ENCODE results near the gene ENTR1.

Gene ENTR1

DNA sequence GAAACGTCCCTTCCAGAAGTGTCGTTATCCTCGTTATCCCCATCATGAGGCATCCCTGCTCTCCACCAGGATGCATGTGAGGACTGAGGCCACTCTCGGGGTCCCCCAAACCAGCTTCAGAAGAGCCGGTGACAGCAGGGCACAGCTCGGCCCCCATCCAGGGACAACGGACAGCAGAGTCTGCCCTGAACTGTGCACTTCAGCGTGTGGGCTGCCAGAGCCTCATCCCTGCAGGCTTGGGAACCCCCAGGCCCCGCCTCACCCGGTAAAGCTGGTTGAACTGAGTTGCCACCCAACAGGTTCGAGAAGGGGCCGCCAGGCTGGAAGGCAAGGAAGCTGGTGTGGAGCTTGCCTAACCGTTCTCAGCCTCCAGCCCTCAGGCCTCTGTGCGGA lies 36.2 kb downstream of the ENTR1 start:
- DNase-seq: no peak

DNA sequence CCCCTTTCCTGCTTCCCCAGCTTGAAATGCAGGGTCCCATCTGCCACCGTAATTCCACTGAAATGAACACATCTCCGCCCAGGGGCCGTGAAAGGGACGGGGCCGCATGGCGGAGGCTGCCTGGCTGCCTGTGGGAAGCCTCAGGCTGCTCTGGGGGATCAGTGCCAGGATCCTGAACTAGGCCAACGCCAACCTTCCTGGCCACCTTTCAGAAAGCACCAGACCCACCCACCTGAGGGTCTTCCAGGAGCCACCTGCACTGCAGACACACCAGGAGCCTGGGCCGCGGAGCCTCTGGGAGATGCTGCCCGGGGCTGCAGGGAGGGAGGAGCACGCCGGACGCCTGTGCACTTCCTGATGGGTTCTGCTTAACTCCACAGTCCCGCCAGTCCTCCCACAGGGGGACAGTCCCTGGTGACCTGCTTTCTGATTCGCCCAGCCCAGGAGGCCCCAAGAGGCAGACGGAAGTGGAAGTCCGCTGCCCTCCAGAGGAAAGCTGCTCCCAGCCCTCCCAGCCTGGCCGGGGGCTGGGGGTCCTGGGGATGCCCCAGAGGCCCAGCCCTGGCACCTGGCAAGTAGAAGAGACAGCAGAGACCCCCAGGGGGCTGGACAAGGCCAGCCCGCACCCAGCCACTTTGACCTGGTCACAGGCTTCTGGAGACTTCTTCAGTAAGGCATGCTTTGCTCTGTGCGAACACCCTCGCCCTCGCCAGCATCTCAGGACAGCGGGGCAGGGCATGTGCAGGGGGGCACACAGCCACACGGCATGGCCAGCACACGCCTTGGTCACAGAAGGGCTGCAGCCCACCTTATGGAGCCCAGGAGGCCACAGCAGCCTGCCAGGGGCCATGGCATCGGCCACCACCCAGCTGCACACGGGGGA lies 36.9 kb downstream of the ENTR1 start, which contains the start of gene CARD9:
Gene CARD9 (minus strand): TSS at position 370 of the 883 bp plus-strand sequence. CDS start 1,591 bp downstream, outside the sequence.
- DNase-seq: no peak

DNA sequence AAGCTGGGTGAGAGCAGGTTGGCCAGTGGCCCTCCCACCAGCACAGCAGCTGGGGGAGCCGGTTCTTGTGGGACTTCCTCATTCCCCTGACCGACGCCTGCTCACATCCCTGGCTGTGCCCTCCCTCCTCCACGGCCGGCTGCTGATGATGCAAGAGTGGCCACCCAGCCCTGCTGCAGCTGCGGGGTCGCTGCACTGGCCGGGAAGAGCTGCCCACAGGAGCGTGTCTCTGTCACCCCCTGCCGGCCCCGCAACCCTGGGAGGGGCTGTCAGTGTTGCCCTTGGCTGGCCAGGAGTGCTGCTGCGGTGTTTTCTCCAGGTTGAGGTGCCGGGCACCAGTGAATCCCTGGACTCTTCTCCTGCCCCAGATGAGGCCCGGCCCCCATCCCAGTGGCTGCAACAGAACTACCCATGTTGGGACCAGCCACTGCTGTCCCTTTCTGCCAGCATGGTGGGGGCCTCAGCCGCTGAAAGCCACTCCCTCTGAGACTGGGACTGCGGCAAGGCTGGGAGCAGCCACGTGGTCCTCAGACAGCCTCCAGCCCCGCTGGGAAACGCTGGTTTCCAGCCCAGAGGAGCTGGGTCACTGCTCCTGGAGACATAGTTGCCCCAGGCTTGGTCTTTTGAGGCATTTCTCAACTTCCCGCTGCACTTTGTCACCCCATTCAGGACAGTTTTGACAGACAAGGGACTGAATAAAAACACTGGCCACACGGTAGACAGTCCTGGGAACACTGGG lies 37.7 kb downstream of the ENTR1 start:
- DNase-seq: no peak

DNA sequence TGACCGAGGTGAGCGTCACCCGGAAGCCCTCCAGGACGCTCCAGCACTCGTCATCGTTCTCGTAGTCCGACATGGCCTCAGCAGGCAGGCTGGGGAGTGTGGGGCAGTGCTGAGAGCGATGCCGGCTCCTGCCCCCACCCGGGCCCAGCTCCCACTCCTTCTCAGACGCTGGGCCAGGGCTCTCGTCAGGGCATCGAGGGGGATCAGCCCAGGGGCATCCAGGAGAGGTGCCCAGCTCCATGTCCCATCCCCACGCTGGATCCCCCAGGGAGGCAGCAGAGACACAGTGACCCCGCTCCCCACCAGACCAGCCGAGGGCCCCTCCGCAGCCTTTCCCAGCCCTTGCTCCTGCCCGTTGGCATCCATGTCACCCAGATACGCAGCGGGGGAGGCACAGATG lies 38.4 kb downstream of the ENTR1 start:
- DNase-seq: no peak

DNA sequence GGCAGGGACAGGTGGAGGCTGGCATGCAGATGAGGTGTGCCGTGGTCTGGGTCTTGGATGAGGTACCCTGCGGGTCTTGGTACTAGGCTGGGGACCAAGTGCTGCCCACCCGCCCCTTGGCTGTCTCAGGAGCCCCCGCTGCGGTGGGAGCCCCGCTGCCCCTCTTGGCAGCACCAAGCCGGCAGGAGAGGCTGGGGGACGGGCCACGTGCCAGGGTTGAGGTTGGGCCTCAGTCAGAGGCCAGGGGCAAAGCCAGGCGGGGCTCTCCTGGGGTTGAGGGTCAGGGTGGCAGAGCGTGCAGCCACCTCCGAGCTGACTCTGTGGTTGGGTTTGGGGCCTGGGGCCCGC lies 38.9 kb downstream of the ENTR1 start:
- no peak for DNase-seq

DNA sequence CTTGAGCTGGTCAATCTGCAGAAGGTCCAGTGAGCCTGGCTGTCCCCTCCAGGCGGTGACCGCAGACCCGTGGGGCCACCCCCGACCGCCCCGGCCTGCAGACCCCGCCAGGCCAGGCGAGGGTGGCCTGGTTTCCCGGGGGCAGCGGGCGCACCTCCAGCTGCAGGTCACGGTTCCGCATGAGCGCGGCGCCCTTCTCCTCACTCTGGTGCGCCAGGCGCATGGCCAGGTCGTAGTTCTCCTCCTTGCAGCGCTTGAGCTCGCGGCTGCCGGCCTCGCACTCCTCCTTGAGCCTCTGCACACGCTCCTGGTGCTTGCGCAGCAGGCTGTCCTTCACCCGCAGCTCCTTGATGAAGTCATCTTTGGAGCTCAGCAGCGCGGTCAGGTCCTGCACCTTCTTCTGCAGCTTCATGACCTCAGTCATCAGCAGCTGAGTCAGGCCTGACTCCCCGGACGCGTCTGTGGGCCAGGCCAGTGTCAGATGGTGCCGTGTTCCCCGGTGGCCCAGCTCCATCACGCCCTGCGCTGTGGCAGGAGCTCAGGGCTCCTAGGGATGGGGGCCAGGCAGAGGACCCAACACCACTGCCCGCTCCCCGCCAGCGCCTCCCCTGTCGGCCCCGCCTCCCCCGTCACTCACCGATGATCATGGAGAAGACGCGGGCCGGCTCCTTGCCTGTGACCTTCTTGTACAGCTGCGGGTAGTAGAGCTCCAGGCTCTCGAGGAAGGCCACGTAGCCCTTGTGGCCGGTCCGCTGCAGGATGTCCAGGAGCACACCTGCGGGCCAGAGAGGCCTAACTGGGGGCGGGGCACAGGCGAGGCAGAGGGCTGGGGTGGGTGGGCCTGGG lies 39.5 kb downstream of the ENTR1 start:
- DNase-seq: no peak

DNA sequence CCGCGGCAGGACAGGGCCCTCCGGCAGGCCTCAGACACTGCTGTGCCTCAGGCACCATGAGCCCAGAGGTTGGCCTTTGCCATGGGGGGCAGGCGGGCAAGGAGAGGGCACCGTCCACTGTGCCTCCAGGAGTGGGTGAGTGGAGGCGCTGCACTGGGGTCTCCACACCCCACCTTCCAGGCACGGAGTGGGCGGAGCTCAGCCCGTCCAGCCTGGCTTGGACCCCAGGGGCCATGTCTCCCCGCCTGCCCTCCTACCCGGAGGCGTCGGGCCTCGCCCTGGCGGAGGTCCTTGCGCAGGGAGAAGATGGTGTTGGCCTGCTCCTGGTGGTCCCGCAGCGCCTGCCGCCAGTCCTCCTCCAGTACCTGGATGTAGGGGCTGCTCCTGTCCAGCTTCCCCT lies 40.4 kb downstream of the ENTR1 start:
- no peak for DNase-seq

DNA sequence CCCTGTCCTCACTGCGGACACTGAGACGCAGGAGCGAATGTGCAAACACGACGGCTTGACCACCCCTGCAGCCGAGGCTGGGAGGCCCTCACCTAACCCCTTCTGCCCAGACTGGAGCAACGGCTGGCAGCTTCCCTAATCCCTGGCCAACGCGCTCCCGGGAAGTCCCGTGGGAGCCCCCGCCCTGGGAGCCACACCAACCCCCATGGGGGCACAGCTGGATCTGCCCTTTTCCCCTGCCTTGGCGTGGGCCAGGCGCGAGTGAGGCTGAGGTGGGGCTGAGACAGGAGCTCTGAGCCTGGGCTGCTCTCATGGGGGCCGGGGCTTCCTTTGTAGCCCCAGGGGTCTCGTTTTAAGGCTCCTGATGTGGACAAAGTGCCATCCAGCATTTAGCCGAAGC lies 42.2 kb downstream of the ENTR1 start:
- DNase-seq: no peak

DNA sequence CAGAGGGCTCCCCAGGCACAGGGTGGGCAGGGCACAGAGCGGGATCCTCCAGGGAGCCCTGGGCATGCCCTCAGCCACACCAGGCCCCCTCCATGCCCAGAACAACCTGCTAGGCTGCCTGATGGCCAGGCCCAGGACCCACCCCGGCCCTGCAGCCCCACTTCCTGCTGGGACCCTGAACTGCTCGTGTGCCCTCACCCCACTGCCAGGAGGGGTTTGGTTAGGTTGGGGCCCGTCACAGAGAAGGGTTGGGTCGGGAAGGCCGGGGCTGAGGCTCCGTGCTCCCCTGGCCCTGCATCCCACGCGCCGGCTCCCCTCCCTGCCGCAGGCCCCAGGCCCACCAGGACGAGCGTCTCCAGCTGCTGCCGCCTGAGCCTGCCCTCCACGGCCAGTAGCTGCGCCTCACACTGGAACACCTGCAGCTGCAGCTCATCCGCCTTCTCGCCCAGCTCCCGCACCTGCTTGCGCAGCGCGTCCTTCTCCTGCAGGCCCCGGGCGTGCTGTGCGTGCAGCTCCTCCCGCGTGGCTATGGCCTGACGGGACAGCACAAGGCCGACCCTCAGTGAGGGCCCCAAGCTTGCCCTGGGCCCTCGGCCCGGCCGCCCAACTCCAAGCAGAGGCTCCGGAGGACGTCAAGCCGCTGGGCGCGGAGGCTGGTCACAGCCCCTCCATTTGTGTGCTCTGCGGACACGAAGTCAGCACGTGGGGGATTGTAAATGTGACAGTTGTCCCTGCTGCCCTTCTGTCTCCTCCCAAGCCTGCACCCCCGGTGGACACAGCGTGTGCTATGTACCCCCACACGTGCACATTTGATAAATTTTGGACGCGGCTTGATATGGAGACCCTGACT lies 42.9 kb downstream of the ENTR1 start:
- no peak for DNase-seq

DNA sequence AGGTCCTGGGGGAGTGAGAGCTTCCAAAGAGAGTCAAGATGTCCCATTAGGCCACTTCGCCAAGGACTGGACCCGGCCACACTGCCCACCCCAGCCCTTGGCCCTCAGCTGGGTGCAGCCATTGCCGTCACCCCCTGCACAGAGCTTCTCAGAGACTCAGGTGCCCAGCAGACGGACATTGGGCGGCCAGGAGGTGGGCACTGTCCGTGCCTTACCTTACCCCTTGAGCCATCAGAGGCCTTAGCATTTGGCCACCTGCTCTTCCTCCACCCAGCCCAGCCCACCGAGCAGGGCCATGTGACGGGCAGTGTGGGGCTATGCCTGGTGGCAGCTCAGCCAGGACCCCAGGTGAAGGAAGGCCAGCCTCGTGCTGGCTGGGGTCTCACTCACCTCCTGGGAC lies 43.6 kb downstream of the ENTR1 start:
- DNase-seq: no peak

DNA sequence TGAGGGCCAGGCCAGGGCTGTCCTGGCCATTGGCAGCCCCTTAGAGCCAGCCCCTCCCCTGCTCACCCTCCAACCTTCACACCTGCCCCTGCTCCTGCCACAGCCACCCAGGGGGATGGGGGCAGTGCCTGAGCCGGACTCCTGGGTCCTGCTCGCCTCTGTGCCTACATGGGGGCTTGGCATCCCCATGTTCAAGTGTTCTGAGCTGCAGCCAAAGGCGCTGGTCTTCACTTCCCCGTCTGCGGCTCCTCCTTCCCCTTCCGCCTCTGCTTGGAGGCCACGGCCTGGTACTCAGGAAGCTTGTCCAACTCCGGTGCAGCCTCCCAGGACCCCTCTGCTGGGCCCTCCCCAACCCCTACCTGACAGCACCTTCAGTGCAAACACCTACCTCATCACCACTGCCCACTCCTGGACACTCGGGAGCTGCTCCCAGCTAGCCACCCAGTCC lies 44.6 kb downstream of the ENTR1 start:
- DNase-seq: no peak

DNA sequence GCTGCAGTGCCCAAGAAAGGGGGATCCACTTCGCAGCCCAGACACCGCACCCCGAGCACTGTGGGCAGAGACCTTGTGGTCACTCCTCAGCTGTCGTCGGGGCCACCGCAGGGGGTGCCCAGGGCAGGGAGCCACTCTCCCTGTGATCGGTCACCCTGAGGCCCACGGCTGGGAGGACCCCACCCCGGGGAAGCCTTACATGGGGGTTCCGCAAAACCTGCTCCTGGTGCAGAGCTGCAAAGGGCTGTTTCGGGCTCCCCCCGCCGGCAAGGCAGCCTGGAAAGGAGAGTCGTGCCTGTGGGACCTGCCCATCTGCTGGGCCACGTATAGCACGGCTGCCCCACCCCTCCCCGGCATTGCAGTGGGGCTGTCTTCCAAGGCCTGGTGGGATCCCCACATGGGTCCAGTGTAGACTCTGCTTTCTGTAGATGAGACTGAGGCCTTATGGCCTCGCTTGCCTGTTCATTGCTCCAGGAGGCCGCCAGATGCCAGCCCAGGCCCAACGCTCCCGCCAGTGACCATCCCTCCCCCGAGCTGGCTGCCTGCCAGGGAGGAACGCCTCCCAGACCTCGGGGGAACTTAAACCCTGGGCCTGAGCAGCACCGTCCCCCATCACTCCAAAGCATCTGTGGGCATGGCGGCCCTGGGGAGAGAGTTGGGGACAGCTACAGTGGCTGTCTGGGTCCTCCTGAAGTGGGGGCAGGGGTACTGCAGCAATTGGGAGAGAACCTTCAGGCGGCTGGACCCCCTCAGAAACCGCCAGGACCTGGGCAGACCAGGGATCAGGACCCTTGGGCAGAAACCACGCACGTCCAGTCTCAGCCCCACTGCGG lies 45.3 kb downstream of the ENTR1 start:
- DNase-seq: no peak

DNA sequence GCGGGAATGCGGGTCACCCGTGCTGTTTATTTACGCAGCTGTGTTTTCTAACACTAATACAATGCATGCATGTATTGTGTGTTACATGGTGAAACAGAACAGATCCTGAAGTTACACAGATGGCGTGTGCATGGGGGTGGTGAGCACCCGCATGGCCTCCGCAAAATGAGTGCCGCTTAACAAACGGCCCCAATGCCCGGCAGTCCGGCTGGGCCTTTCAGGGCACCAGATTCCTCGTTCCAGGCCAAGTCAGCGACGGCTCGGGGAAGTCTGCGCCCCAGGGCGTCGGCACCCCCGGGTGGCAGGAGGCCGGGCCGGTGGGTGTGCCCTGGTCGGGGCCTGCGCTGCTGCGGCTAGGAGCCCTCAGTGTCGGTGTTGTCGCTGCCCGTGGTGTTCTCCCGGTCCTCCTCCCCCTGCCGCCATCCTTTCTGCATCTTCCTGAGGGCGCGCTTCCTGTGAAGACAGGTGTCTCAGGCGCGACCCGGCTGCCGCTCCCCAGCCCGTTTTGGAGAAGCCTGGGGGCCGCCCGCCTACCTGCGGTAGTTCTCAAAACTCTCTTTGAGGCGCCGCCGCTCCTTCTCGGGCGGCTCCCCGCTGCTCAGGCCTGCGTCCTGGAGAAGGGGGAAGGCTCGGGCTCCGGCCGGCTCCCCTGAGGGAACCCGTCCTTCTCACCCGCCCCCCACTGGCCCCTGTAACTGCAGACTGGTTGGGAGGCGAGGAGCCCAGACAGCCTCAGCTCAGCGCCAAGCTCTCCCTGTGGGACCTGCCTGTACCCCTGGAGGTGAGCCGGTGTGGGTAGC lies 46.3 kb downstream of the ENTR1 start:
- no peak for DNase-seq

DNA sequence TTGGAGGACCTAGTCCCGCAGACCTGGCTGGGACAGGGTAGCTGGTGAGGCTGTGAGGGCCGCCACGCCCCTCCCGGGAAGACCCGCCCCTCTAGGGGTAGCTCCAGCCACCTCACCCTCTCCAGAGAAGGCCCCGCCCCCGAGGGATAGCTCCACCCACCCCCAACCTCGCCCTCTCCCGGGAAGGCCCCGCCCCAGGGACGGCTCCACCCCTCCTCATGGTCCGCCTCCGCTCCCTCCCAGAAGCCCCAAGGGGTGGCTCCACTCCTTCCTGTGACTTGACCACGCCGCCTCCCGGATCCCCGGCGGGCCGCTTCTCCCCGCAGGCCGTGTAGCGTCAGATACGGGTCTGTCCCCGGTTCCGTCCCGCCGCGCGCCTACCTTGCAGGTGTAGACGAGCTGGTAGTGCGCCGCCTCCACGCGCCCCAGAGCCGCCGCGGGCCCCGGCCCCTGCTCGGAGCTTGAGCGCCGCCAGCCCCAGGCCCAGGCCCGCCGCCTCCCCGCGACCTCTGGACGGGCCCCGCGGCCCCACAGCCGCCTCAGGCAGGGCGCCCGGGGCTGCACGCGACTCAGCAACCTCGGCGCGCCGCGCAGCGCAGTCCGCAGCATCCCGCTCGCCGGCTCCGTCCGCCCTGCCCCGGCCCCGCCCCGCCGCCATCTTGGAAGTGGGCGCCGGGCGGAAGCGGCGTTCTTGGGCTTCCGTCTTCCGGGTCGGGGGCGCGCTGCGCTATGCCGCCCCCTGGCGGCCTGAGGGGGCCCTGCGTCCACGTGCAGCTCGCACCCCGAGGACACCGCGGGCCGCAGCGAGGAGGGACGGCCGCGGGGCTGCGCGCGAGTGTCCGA lies 47.1 kb downstream of the ENTR1 start, which contains the start of gene DNLZ:
Gene DNLZ (minus strand): TSS at position 639 of the 843 bp plus-strand sequence. CDS start 30 bp downstream, at position 609.
- DNase-seq: peak; percentile 94 to 97

DNA sequence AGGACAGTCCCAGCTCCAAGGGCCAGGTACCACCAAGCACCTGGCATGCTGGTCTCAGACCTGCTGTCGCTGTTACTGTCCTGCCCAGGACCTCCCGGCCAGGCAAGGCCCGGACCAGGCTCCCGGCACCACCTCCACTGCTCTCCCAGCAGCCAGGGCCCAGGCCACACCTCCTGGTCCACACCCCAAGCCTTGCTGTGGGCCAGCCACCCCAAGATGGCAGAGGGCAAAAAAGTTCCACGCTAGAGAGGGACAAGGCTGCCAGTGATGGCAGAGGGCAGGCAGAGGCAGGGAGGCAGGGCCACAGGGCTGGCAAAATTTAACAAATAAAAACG lies 48.0 kb downstream of the ENTR1 start:
- DNase-seq: no peak

DNA sequence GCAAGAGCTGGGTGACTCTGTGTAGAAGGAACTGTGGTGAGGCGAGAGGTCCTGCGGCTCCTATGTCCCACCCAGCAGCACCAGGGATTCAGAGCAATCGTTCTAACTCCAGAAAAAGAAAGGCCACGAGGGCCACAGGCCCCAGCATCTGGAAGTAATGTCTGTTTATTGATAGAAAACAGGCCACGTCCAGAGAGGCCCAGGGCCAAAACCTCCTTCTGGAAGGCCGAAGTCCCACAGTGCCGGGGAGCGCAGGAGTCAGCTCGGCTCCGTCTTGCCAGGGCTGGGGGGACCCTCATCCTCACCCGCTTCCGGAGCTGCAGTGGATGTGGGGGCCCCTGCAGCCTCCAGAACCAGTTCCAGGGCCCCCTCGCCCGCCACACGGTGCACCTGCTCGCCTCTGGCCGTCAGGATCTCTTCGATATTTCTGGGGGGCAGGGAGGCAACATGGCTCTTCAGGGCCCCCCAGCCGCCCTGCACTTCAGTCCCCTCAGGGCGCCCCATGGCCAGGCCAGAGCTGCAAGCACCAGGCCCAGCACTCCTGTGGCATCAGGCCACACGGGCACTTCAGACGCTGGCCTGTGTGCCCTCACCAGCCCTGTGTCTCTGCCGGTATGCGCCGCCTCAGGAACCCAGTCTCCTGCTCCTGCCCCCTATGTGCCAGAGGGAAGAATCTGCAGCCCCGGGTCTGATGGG lies 48.5 kb downstream of the ENTR1 start:
- DNase-seq: no peak

DNA sequence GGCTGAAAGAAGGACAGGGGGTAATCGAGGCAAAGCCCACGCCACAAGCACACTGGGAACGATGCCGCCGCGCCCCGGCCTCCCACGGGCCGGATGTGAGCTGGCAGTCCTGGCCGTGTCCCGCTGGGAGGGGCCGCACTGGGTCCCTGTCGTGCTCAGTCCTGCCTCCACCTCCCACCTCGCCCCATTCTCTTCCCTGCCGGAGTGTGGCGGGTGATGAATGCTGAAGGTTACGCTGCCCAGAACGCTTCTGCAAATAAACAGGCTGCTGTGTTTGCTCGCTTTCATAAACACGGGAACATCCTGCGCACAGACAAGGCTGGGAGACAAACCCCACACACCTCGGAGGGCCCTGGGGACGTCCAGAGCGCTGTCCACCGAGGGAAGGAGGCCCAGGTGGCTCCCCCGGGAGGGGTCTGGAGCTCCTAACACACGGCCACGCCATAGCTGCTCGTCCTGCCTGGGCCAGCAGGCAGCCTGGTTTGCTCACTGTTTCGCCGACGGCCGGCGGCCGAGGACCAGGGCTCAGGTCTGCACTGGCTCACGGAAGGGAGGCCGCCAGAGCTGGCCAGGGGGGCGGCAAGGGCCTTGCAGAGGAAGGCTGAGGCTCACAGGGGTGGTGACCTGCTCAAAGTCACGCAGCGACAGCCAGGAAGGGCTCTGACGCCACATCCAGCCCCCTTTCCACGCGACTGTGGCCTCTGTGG lies 49.2 kb downstream of the ENTR1 start:
- DNase-seq: no peak
